GM12891 (cell line): ENCODE measurements around the gene AXL.
A peak's percentile ranks its signal among the peaks of the same experiment; 100 is the strongest.
"Not testable (repeated sequence)": the region's sequence is repeated elsewhere in the genome, so short reads cannot be mapped to it uniquely, and the experiment has no call there.

Experiments
- DNase-seq: peaks from one replicate; pipeline ENCODE4 v3.0.0; 2011; ENCODE audit warnings: low spot score; ENCODE audit not compliant: insufficient read length
- FAIRE-seq: peaks from 2 replicates; lab custom pipeline; 2011; peaks lifted over from hg19 to GRCh38; lab: Jason Lieb, UNC
- PAX5 ChIP-seq: IDR thresholded peaks from 2 replicates; pipeline ENCODE4 v1.6.1; 2011; ENCODE audit warnings: low read length, moderate library complexity, mild to moderate bottlenecking; ENCODE audit not compliant: insufficient read depth, severe bottlenecking
- POLR2A ChIP-seq: IDR thresholded peaks from 2 replicates; pipeline ENCODE4 v1.6.1; 2011; ENCODE audit warnings: low read depth, low read length, control low read depth
- POLR2AphosphoS5 ChIP-seq: IDR thresholded peaks from 2 replicates; pipeline ENCODE4 v1.6.1; 2011; ENCODE audit warnings: low read depth, low read length, control low read depth
- POU2F2 ChIP-seq: IDR thresholded peaks from 2 replicates; pipeline ENCODE4 v1.6.1; 2011; ENCODE audit warnings: low read depth, mild to moderate bottlenecking, control low read depth, low read length, moderate library complexity
- SPI1 ChIP-seq: IDR thresholded peaks from 2 replicates; pipeline ENCODE4 v1.6.1; 2011; ENCODE audit warnings: low read depth, low read length, control low read depth
- TAF1 ChIP-seq: IDR thresholded peaks from 2 replicates; pipeline ENCODE4 v1.6.1; 2011; ENCODE audit warnings: low read depth, low read length, control low read depth

AXL gene

GRCh38 chr19:41223431-41224234 is 4.6 kb downstream of the AXL start:
- TF ChIP-seq POU2F2 (no peak), SPI1 (no peak)
- FAIRE-seq: no peak
- DNase-seq: no peak

GRCh38 chr19:41224632-41225031 is 5.6 kb downstream of the AXL start:
- no peak for FAIRE-seq
- no peak for TF ChIP-seq POLR2AphosphoS5
- no peak for TF ChIP-seq SPI1
- no peak for TF ChIP-seq TAF1
- no peak for TF ChIP-seq PAX5
- TF ChIP-seq POLR2A: no peak
- TF ChIP-seq POU2F2: no peak
- no peak for DNase-seq

- FAIRE-seq: peak; percentile 5
- no peak for DNase-seq
- no peak for TF ChIP-seq PAX5
- TF ChIP-seq POLR2A: no peak
- no peak for TF ChIP-seq SPI1
- TF ChIP-seq POLR2AphosphoS5: no peak
- no peak for TF ChIP-seq POU2F2
- no peak for TF ChIP-seq TAF1
These were observed 6.4 kb downstream of the AXL start for GRCh38 chr19:41225238-41226052.

- DNase-seq (no peak), FAIRE-seq (no peak)
- TF ChIP-seq POLR2AphosphoS5 (no peak), POLR2A (no peak), TAF1 (no peak), PAX5 (no peak), SPI1 (no peak)
These were observed 7.2 kb downstream of the AXL start for GRCh38 chr19:41226053-41226873.

- FAIRE-seq (no peak), DNase-seq (no peak)
- TF ChIP-seq POLR2AphosphoS5: no peak
- no peak for TF ChIP-seq POU2F2
- no peak for TF ChIP-seq TAF1
- no peak for TF ChIP-seq PAX5
- TF ChIP-seq SPI1: no peak
- TF ChIP-seq POLR2A: no peak
These were observed 7.9 kb downstream of the AXL start for GRCh38 chr19:41226874-41227390.

GRCh38 chr19:41228486-41228885 is 9.5 kb downstream of the AXL start:
- DNase-seq: no peak
- FAIRE-seq: no peak
- TF ChIP-seq POLR2A (no peak), POLR2AphosphoS5 (no peak), PAX5 (no peak), TAF1 (no peak), SPI1 (no peak)

GRCh38 chr19:41229338-41229737 is 10.3 kb downstream of the AXL start:
- not testable (repeated sequence) for FAIRE-seq, DNase-seq

- no peak for TF ChIP-seq PAX5
- no peak for TF ChIP-seq SPI1
- no peak for TF ChIP-seq TAF1
- no peak for TF ChIP-seq POLR2AphosphoS5
- no peak for TF ChIP-seq POLR2A
- TF ChIP-seq POU2F2: no peak
- FAIRE-seq (peak; percentile 56), DNase-seq (no peak)
These were observed 11.2 kb downstream of the AXL start for GRCh38 chr19:41230067-41230857.
